ENCODE results near the gene XRCC1. TPM values are rescaled to one million over a fixed set of nuclear protein-coding genes. Genes with fewer than 3 reads are reported as not detected.
"Not testable (repeated sequence)": the region's sequence is repeated elsewhere in the genome, so short reads cannot be mapped to it uniquely, and the experiment has no call there.

The XRCC1 gene
- total RNA-seq, 2 experiments from 2014 or later: 33.1 to 39.5 TPM

- ChIA-PET POLR2A (interaction anchor here (1.0 to 1.1 kb wide), 3 partner anchors 30 to 234 kb away, joined by 3 to 8 read pairs (median 3); partner anchors contain the start of gene PHLDB3), CTCF (interaction anchor here (1.0 to 1.8 kb wide), 6 partner anchors 13 to 86 kb away, joined by 3 to 7 read pairs (median 4); partner anchors contain the start of gene PHLDB3)
Observed at GRCh38 chr19:43533546-43534304, 41.6 kb downstream of the XRCC1 start.

- CTCF ChIA-PET: interaction anchor here (0.6 to 1.8 kb wide), 8 partner anchors 13 to 199 kb away, joined by 3 to 7 read pairs (median 4); partner anchors contain the start of gene PHLDB3
- POLR2A ChIA-PET: interaction anchor here (0.6 to 1.1 kb wide), 7 partner anchors 8 to 234 kb away, joined by 3 to 8 read pairs (median 3); partner anchors contain the start of gene PHLDB3
Observed at GRCh38 chr19:43532962-43533545, 42.3 kb downstream of the XRCC1 start, which contains the start of gene ZNF575. Gene ZNF575, plus strand, starts transcription at chr19:43533188. Its CDS starts 1,235 bp downstream, at chr19:43534423.

GRCh38 chr19:43532571-43532961, 42.8 kb downstream of the XRCC1 start:
- CTCF ChIA-PET: interaction anchor here (0.6 to 1.8 kb wide), 8 partner anchors 13 to 200 kb away, joined by 3 to 7 read pairs (median 4); partner anchors contain the start of gene PHLDB3
- POLR2A ChIA-PET: interaction anchor here (0.6 to 1.1 kb wide), 6 partner anchors 7 to 235 kb away, joined by 3 to 6 read pairs (median 3); partner anchors contain the start of gene PHLDB3

- POLR2A ChIA-PET: interaction anchor here (0.6 to 0.7 kb wide), 6 partner anchors 13 to 140 kb away, joined by 3 to 4 read pairs (median 3); no protein-coding TSS in a partner anchor
Observed at GRCh38 chr19:43527860-43528622, 47.3 kb downstream of the XRCC1 start.

GRCh38 chr19:43526884-43527859, 48.2 kb downstream of the XRCC1 start, which contains the start of gene ETHE1:
Gene ETHE1, minus strand, starts transcription at chr19:43527201. Its CDS starts 24 bp downstream, at chr19:43527177.
- POLR2A ChIA-PET: no interaction called here
- CTCF ChIA-PET: interaction anchor here (0.7 to 5.1 kb wide), 6 partner anchors 9 to 80 kb away, joined by 3 to 34 read pairs (median 4); no protein-coding TSS in a partner anchor

More at GRCh38 chr19:43527860-43528622, 47.3 kb downstream of the XRCC1 start:
- CTCF ChIA-PET: interaction anchor here (0.6 to 2.2 kb wide), 14 partner anchors 8 to 1162 kb away, joined by 3 to 8 read pairs (median 3); no protein-coding TSS in a partner anchor

GRCh38 chr19:43525836-43526771, 49.2 kb downstream of the XRCC1 start:
- POLR2A ChIA-PET: interaction anchor here (0.6 kb wide), 1 partner anchor 1663 kb away, joined by 5 read pairs; no protein-coding TSS in a partner anchor
- CTCF ChIA-PET: interaction anchor here (0.9 to 5.1 kb wide), 7 partner anchors 10 to 142 kb away, joined by 3 to 34 read pairs (median 7); partner anchors contain the start of gene ZNF576

- POLR2A ChIA-PET: interaction anchor here (0.6 to 1.0 kb wide), 4 partner anchors 8 to 71 kb away, joined by 3 read pairs; partner anchors contain the start of genes IRGQ, ZNF575 and ZNF576
- CTCF ChIA-PET: interaction anchor here (0.7 to 5.1 kb wide), 7 partner anchors 11 to 148 kb away, joined by 3 to 34 read pairs (median 7); partner anchors contain the start of gene ZNF576
Observed at GRCh38 chr19:43524922-43525835, 50.1 kb downstream of the XRCC1 start.

GRCh38 chr19:43523696-43524095, 51.6 kb downstream of the XRCC1 start:
- ChIA-PET POLR2A (interaction anchor here (0.6 kb wide), 1 partner anchor 70 kb away, joined by 3 read pairs; no protein-coding TSS in a partner anchor), CTCF (interaction anchor here (2.5 to 5.1 kb wide), 2 partner anchors 76 to 85 kb away, joined by 7 to 34 read pairs; no protein-coding TSS in a partner anchor)

- ChIA-PET POLR2A (no interaction called here), CTCF (interaction anchor here (5.1 kb wide), 1 partner anchor 76 kb away, joined by 34 read pairs; no protein-coding TSS in a partner anchor)
Observed at GRCh38 chr19:43522929-43523328, 52.4 kb downstream of the XRCC1 start.

GRCh38 chr19:43519436-43520088, 55.8 kb downstream of the XRCC1 start:
- ChIA-PET POLR2A (interaction anchor here (0.6 to 0.8 kb wide), 4 partner anchors 56 to 80 kb away, joined by 3 to 5 read pairs (median 4); no protein-coding TSS in a partner anchor), CTCF (interaction anchor here (0.7 to 5.4 kb wide), 23 partner anchors 9 to 150 kb away, joined by 3 to 86 read pairs (median 5); partner anchors contain the start of genes LYPD3, PHLDB3, PLAUR and ZNF575)

GRCh38 chr19:43518051-43518450, 57.3 kb downstream of the XRCC1 start:
- ChIA-PET POLR2A (no interaction called here), CTCF (interaction anchor here (0.7 to 5.4 kb wide), 5 partner anchors 14 to 87 kb away, joined by 3 to 86 read pairs (median 3); partner anchors contain the start of gene PHLDB3)

- CTCF ChIA-PET, POLR2A ChIA-PET: not testable (repeated sequence)
Observed at GRCh38 chr19:43512399-43512798, 62.9 kb downstream of the XRCC1 start.

GRCh38 chr19:43511324-43511723, 64.0 kb downstream of the XRCC1 start:
- ChIA-PET POLR2A (interaction anchor here (0.5 kb wide), 1 partner anchor 17 kb away, joined by 3 read pairs; no protein-coding TSS in a partner anchor), CTCF (interaction anchor here (1.6 kb wide), 1 partner anchor 9 kb away, joined by 7 read pairs; no protein-coding TSS in a partner anchor)

- CTCF ChIA-PET: interaction anchor here (1.6 kb wide), 1 partner anchor 9 kb away, joined by 7 read pairs; no protein-coding TSS in a partner anchor
- POLR2A ChIA-PET: interaction anchor here (0.6 kb wide), 1 partner anchor 22 kb away, joined by 3 read pairs; the partner anchor contains the start of gene ZNF575
Observed at GRCh38 chr19:43510713-43511112, 64.6 kb downstream of the XRCC1 start.
